Measurements from ENCODE around the gene SERPINE1.

SERPINE1 gene

DNA sequence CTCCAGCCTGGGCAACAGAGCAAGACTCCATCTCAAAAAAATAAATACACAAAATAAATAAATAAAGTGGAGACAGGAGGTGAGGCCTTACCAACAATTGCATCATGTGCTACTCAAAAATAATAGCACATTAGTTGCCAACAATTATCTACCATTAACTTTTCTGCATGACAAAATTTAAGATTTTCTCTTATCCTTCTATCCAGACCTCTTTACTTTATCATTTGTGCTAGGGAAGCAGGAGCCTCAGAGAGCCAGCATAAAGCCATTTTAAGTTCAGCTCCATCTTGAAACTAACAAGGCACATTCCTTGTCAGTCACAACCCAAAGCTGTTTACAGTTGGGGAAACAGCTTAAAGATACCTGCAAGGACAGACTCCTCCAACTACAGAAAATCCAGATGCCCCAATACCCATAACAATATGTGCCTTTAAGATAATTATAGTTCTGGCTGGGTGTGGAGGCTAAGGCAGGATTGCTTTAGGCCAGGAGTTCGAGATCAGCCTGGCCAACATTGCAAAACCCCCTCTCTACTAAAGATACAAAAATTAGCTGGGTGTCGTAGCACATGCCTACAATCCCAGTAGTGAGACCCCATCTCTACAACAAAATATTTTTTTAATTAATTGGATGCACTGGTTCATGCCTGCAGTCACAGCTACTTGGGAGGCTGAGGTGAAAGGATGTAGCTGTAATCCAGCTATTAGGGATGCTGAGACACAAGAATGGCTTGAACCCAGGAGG lies 25.2 kb downstream of the SERPINE1 start:
- Histone ChIP-seq H3K9me3 (no peaks in the 10 kb centered on the region), H3K4me1 (no peaks in the 10 kb centered on the region; the same call in 1 of the 2 replicates), H3K36me3 (no peaks in the 10 kb centered on the region), H3K27me3 (no peaks in the 10 kb centered on the region), H3K4me3 (ENCODE audit: low read depth, low read length) (no peak overlapping the region)
- no peak for DNase-seq
- TF ChIP-seq, protein P1, sequence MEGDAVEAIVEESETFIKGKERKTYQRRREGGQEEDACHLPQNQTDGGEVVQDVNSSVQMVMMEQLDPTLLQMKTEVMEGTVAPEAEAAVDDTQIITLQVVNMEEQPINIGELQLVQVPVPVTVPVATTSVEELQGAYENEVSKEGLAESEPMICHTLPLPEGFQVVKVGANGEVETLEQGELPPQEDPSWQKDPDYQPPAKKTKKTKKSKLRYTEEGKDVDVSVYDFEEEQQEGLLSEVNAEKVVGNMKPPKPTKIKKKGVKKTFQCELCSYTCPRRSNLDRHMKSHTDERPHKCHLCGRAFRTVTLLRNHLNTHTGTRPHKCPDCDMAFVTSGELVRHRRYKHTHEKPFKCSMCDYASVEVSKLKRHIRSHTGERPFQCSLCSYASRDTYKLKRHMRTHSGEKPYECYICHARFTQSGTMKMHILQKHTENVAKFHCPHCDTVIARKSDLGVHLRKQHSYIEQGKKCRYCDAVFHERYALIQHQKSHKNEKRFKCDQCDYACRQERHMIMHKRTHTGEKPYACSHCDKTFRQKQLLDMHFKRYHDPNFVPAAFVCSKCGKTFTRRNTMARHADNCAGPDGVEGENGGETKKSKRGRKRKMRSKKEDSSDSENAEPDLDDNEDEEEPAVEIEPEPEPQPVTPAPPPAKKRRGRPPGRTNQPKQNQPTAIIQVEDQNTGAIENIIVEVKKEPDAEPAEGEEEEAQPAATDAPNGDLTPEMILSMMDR (IDR thresholded peaks at IDR 0.05; ENCODE audit: low read depth, low read length), result no peak

DNA sequence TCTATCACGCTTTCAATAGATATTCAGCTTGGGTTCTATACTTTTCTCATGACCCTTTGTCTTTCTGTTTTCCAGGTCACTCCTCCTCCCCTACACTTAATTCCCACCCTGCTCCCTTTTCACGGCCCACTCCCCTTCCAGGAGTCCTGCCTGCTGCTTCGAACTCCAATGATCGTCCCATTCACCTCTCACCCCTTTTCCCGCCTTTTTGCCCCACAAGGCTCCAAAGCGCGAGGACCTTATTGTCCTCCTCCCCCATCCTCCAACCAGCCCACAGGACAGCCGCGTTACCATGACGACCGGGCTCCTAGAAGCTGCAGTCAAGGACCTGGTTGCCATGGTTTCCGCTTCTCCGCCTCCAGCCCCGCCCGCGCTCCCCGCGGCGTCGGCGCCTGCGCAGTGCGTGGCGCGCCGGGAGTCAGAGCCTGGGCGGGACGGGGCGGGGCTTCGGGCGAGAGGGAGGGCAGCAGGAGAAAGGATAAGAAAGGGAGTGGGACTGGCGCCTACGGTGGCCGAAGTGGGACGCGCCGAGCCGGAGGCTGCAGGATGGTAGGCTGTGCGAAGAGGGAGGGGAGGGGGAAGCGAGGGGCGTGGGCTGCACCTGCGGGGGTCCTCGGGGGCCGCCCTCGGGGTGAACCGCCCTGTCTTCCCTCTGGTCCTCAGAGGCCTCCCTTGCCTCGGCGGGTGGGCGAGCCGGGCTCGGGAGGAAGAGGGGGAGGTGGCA lies 27.2 kb downstream of the SERPINE1 start, which contains the start of gene AP1S1:
Gene AP1S1 (plus strand): TSS at position 508 of the 724 bp plus-strand sequence. CDS start 39 bp downstream, at position 547.
- Histone ChIP-seq H3K9me3 (no peaks in the 10 kb centered on the region), H3K36me3 (peaks cover 9% of the 10 kb centered on the region), H3K4me1 (no peaks in the 10 kb centered on the region; the same call in 1 of the 2 replicates), H3K27me3 (no peaks in the 10 kb centered on the region), H3K4me3 (ENCODE audit: low read depth, low read length) (peak within 1 kb of the TSS; percentile 83)
- peak; percentile 99 for DNase-seq
- TF ChIP-seq, protein P1 (IDR thresholded peaks at IDR 0.05; ENCODE audit: low read depth, low read length), result no peak

DNA sequence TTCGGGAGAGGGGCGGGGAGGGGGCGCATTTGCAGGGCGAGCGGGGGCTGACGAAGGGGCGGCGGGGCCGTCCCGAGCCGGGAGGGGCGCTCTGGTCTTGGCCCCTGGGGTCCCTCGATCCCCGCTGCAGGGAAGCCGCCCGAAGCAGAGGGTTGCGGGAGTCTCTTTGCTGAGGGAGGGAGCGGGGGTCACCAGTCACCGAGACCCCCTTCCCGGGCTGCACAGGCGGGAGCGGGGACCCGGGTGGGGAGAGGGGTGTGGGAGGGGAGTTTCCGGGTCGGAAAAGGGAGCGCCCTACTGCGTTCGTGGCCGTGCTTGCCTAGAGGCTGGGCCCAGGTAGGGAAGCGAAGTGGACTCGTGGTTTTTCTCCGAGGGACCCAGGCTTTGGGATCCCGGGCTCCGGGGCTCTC lies 27.8 kb downstream of the SERPINE1 start:
- Histone ChIP-seq H3K4me1 (no peaks in the 10 kb centered on the region; the same call in 1 of the 2 replicates), H3K27me3 (no peaks in the 10 kb centered on the region), H3K36me3 (peaks cover 9% of the 10 kb centered on the region), H3K9me3 (no peaks in the 10 kb centered on the region), H3K4me3 (ENCODE audit: low read depth, low read length) (peak overlapping the region; percentile 83)
- TF ChIP-seq, protein P1 (IDR thresholded peaks at IDR 0.05; ENCODE audit: low read depth, low read length), result no peak
- DNase-seq, result no peak

DNA sequence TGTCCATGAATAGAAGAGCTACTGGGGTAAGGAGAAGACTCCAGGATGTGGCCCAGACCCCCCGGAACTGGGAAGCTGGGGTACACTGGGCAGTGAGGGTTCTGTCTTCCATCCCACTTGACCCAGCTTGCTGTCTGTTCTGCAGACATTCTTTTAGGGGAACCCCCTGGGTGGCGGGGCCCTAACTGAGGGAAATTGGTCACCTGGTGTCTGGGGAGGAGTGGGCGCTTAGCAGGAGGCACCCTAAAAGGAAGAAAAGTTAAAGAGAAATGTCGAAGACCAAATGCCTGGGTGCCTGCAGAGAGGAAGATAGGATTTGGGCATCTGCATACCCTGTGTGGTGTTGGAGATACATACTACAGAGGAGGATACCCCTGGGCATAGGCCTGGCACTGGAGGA lies 28.4 kb downstream of the SERPINE1 start:
- no peak for DNase-seq
- Histone ChIP-seq H3K27me3 (no peaks in the 10 kb centered on the region), H3K4me3 (ENCODE audit: low read depth, low read length) (peak overlapping the region; percentile 83), H3K4me1 (peaks cover 3% of the 10 kb centered on the region; the same call in 1 of the 2 replicates), H3K9me3 (no peaks in the 10 kb centered on the region), H3K36me3 (peaks cover 9% of the 10 kb centered on the region)
- TF ChIP-seq, protein P1 (IDR thresholded peaks at IDR 0.05; ENCODE audit: low read depth, low read length), result no peak

DNA sequence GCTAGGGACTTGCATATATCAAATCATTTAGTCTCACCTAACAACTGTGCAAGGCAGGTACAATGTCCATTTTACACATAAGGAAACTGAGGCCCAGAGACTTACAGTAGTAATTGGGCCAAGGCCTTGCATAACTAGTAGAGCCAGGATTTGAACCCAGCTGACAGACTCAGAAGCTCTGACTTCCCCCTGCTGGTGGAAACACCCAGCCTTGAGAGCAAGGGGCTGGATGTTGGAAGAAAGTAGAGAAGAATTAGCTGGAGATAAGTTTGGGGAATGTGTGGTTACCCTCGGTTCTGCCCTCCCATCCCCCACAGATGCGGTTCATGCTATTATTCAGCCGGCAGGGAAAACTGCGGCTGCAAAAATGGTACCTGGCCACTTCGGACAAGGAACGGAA lies 29.4 kb downstream of the SERPINE1 start:
- TF ChIP-seq, protein P1 (IDR thresholded peaks at IDR 0.05; ENCODE audit: low read depth, low read length), result peak; percentile 37
- no peaks in the 10 kb centered on the region for H3K9me3 ChIP-seq
- no peak overlapping the region for H3K4me3 ChIP-seq (ENCODE audit: low read depth, low read length)
- H3K4me1 ChIP-seq, result peaks cover 4% of the 10 kb centered on the region; the same call in 1 of the 2 replicates
- H3K36me3 ChIP-seq, result peaks cover 9% of the 10 kb centered on the region
- no peak for DNase-seq
- no peaks in the 10 kb centered on the region for H3K27me3 ChIP-seq
